Left renal cortex interstitium (tissue), 4 donors: Measurements from ENCODE around the gene ATP10A. TPM values are rescaled to one million over a fixed set of nuclear protein-coding genes. Genes with fewer than 3 reads are reported as not detected.

Source experiments
- DNase-seq, 4 donors: peaks; one replicate each; pipeline ENCODE4 v3.0.0-alpha.2; 2013; ENCODE audit warnings: low read depth in 4 of 4, low spot score in 2 of 4, missing footprints in 1 of 4
- polyA plus RNA-seq, 4 donors: library from polyadenylated mRNA; unstranded; fragments of 120-200 nt; gene quantifications; one replicate each; pipeline ENCODE4 v1.2.1, GENCODE V29; 2013; ENCODE audit not compliant: insufficient read length in 4 of 4

Gene ATP10A
- polyA plus RNA-seq, result 1 to 10 TPM; 3.0 to 5.2 (median 3.9) TPM

- no peak for DNase-seq
These were observed at the start of gene ATP10A for GRCh38 chr15:25863111-25863967. ATP10A (minus strand) TSS chr15:25863327; CDS start chr15:25863096, 231 bp downstream.

GRCh38 chr15:25912035-25912434, 48.9 kb upstream of the ATP10A start:
- DNase-seq, result no peak

GRCh38 chr15:25910832-25911231, 47.7 kb upstream of the ATP10A start:
- no peak for DNase-seq

- no peak for DNase-seq
These were observed 46.7 kb upstream of the ATP10A start for GRCh38 chr15:25909806-25910205.

- DNase-seq, result no peak
These were observed 46.2 kb upstream of the ATP10A start for GRCh38 chr15:25909325-25909724.

- DNase-seq, result no peak
These were observed 42.0 kb upstream of the ATP10A start for GRCh38 chr15:25905140-25905539.

- no peak for DNase-seq
These were observed 40.0 kb upstream of the ATP10A start for GRCh38 chr15:25903024-25903581.

GRCh38 chr15:25901811-25902605, 38.9 kb upstream of the ATP10A start:
- DNase-seq, result no peak

- no peak for DNase-seq
These were observed 37.8 kb upstream of the ATP10A start for GRCh38 chr15:25900901-25901300.

GRCh38 chr15:25900431-25900830, 37.3 kb upstream of the ATP10A start:
- DNase-seq, result no peak

GRCh38 chr15:25899870-25900269, 36.7 kb upstream of the ATP10A start:
- DNase-seq, result no peak

GRCh38 chr15:25897658-25898057, 34.5 kb upstream of the ATP10A start:
- DNase-seq, result no peak

GRCh38 chr15:25894371-25894902, 31.3 kb upstream of the ATP10A start:
- DNase-seq, result no peak

GRCh38 chr15:25893596-25893995, 30.5 kb upstream of the ATP10A start:
- DNase-seq, result no peak

GRCh38 chr15:25892126-25892525, 29.0 kb upstream of the ATP10A start:
- no peak for DNase-seq

- no peak for DNase-seq
These were observed 28.0 kb upstream of the ATP10A start for GRCh38 chr15:25891081-25891480.

GRCh38 chr15:25890529-25890928, 27.4 kb upstream of the ATP10A start:
- no peak for DNase-seq

- DNase-seq, result no peak
These were observed 24.7 kb upstream of the ATP10A start for GRCh38 chr15:25887870-25888269.

- no peak for DNase-seq
These were observed 23.5 kb upstream of the ATP10A start for GRCh38 chr15:25886498-25887140.

- no peak for DNase-seq
These were observed 21.2 kb upstream of the ATP10A start for GRCh38 chr15:25884370-25884769.
